Stimulated activated CD4-positive, alpha-beta T cell treated with anti-CD3 and anti-CD28 coated beads, Interleukin-12 subunit alpha, Interleukin-12 subunit beta, amount 100 ng/mL, for 4 hours (primary cell): ENCODE data around the gene DHX16.

Experiments used
- DNase-seq: peaks from one replicate; pipeline ENCODE4 v3.0.0-alpha.2; 2020

Gene DHX16

GRCh38 chr6:30691208-30691847, 18.5 kb upstream of the DHX16 start:
- DNase-seq, result no peak

- peak; percentile 81 for DNase-seq
These were observed 17.8 kb upstream of the DHX16 start, which contains the start of gene NRM for GRCh38 chr6:30690403-30691207. NRM (minus strand) TSS chr6:30690984; CDS start chr6:30690974, 10 bp downstream.

GRCh38 chr6:30689985-30690384, 17.2 kb upstream of the DHX16 start:
- DNase-seq, result no peak

DNA sequence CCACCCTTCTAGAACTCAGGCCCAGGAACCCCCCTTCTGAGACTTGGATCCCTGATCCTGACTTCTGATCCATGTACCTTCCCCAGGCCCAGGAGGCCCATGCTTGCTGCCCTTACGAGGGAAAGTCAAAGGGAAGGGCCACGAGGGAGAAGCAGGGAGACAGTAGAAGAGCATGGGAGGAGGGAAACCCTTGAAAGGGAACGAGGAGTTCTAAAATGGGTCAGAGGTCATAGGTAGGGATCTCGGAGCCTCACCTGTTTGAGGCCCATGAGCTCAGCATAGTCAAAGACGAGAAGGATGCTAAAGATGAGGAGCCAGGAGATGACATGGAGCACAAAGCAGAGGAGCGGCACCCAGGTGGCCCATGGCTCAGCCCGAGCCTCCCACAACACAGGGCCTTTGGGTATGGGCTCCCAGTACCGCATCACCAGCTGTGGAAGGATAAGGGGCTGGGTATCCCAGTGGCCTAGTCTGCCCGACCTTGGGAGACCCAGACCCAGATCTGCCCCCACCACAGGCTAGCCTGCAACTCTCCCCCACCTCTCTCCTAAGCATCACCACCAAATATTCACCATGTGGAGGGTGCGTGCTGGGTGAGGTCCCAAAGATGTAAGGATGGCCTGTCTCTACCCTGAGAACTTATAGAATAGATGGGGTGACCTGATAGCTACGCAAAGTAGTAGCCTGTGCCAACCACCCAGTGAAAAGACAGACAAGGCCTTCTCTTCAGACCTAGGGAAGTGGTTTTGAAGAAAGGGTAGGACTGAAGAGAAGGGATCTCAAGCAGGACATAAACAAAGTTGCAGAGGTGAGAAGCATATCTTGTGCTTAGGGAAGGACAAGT, 16.4 kb upstream of the DHX16 start:
- no peak for DNase-seq

- no peak for DNase-seq
These were observed 15.8 kb upstream of the DHX16 start for GRCh38 chr6:30688569-30688968.

DNA sequence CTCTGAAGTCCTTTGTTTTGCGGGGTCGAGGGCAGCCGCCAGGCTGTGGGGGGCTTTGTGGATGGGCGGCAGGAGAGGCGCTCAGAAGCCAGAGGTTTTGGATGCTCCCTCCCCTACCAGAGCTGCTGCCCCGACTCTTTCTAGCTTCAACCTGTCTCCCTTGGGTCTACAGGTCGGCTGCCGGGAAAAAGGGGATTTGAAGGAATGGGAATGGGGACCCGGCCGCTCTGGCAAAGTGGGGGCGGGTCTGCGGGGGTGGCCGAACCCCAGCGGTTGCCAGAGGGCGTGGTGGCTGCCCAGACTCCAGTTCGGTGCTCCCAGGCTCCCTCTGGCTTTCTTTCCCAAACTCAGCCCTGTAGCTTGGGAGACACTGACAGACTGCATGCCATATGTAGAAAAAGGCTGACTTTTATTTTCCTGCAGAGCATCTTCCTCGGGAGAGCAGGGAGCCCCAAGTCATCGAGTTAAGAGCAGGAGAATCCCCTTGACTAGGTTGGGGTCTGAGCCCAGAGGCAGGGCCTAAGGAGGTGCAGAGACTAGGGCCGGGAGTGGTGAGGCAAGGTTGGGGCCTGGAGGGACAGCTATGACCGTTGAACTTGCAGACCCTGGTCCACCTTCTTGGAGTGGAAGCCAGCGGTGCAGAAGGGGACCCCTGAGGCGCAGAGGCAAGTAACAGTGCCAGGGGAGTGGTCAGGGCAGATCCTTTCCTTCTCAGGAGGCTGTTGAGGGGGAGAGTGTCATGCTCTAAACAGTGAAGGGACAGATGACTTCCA, 15.0 kb upstream of the DHX16 start:
- no peak for DNase-seq

GRCh38 chr6:30686908-30687658, 14.3 kb upstream of the DHX16 start:
- peak; percentile 84 for DNase-seq

GRCh38 chr6:30686009-30686907, 13.5 kb upstream of the DHX16 start, which contains the start of gene PPP1R18:
PPP1R18 (minus strand) TSS chr6:30686645; CDS start chr6:30686018, 627 bp downstream.
- peak; percentile 88 for DNase-seq

GRCh38 chr6:30685157-30686008, 12.6 kb upstream of the DHX16 start:
- DNase-seq, result no peak

GRCh38 chr6:30684386-30685156, 11.8 kb upstream of the DHX16 start:
- DNase-seq, result peak; percentile 64

DNA sequence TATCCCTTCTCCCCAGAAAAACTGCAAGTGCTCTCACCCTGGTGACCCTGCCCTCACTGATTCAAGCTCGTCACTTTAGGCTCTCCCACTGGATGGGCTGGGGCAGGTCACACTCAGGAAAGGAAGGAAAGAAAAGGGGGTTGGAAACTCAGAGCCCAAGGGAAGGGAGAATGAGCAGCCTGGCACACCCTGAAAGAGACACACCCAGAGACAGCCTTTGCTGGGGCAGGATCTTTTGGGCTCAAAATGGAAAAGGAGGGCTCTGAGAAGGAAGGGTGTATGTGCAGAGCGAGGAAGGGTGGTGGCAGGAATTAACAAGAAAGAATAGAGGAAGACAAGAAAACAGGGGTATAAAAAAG, 11.2 kb upstream of the DHX16 start:
- no peak for DNase-seq

DNA sequence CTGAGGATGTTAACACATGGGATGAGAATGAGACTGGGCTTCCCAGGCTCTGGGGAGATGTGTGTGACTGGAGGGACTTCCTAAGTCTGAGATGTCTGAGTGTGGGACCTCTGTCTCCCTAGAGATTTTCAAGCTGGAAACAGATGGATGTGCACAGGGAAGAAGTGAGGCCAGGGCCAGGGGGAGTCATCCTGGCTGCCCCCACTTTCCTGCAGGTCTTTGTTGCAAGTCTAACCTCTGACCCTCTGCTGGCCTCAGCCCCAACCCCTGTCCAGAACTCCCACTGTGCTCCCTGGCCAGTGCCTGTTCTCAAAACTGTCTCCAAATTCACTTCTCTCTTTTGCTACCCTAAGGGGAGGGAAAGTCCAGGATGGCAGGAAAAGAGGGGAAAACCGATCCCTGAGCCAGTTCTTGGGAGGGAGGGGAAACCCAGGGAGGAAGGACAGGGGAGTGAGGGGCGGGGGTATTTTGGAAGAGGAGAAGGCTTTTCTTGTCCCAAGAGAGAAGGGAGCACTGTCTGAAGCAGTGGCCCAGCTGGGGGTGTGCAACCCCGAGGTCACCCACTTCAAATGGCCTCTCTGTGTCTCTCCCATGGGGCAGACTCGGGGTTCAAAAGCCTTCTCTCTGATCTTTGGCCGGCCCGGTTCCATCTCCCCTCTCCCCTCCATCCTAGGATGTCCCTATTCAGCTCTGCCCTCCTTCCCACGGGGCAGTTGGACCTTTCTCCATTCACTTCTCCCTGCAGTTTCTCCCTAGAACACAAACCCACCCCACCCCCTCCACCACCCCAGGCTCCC, 10.6 kb upstream of the DHX16 start:
- no peak for DNase-seq

DNA sequence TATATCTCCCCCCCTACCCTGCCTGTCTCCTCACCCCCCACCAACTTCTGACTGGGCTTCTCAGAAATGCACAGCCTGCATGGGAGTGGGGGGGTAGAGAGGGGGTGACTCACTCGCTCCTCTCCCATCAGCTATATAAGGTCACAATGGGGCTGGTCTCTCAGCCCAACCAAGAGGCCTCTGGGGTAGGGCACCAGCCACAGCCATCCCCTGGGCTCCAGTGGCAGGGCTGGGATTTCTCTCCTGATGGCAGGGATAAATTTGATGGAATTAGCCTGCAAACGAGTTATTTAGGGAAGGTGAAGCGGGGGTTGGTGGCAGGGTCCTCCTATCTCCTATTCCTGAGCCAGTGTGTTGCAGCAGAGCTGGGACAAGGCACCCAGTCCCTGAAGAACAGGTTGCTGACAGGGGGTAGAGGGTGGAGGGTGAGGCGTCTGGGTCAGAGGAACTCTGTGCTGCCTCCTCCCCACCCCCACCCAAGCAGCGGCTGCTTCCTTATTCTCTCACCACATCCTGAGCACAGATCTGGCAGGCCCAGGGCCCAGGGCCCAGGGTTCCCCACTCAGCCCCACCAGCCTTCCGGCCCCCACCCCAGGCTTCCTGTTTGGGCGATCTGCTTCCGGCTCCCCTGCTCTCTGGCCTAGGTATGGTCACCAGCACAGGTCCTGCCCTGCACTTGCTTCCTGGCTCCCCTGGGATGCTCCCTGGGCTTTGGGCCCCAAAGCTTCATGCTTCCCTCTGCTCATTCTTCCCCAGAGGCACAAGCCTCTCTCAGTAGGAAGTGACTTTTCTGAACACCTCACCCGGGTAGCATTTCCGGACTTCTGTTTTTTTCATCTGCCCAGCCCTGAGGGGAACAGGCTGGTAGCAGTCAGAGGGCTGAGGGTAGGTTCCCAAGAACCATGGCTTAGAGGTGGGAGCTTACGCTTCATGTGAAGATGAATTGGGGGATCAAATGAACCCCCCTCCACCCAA, 9.6 kb upstream of the DHX16 start:
- DNase-seq, result peak; percentile 75

DNA sequence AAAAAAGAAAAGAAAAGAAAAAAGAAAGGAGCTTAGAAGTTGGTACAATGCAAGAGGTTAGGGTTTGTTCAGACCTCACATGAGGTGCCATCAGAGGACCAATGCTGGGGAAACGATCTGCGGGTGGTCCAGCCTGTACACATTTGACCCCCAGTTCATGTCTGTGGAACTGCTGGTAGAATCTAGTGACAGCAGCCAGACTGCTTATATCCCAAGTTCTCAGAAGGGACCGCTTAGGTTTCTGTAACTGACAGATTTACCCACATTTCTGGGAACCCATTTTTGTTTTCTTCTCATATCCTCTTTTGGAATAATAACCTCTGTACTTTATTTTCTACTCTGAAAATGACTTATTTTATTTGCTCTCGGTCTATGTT, 8.9 kb upstream of the DHX16 start:
- no peak for DNase-seq

DNA sequence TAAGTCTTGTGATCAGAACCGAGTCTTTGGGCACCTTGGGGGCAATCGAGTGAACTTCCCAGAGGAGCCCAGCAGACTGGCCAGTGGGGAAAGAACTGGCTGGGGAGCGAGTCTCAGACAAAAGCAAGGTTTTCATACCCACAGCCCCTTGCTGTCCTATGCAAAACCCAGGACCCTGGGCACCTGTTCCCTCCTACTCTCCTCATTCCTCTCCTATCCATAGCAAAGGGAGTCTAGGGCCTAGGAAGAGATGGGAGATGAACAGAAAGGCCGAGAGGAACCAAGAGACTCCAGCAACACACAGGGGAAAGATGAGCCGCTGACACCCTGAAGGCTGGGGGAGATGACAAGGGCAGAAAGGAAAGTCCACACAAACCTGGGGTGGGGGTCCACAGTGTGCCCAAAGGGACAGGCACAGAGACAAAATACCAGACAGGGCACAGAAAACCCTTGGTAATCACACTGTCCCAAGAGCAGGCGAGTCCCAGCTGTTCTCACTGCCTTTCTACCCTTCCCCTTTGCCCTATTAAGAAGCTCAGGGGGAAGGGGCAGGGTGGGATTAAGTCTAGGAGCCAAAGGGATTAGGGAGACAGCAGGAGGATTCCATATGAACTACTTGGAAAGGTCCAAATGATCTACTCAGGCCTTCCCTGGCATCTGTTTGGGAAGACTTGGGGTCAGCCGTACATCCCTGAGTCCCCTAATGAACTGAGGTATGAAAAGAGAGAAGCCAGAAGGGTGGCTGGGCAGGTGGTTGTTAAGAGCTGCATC, 7.1 kb upstream of the DHX16 start:
- DNase-seq, result no peak
